ENCODE measurements around the gene DHX35. TPM values are rescaled to one million over a fixed set of nuclear protein-coding genes. Genes with fewer than 3 reads are reported as not detected.

Gene DHX35
- total and polyA plus RNA-seq, 3 experiments from 2014 or later = 6.0 to 20.5 (median 19.9) TPM

- peaks cover 0 to 4% (median 0%) of the 10 kb centered on the region in 3 donors for H3K4me1 Mint-ChIP-seq
- H3K9me3 Mint-ChIP-seq = no peaks in the 10 kb centered on the region
- no peaks in the 10 kb centered on the region for H3K27me3 ChIP-seq (ENCODE audit: insufficient read depth, low read length, poor library complexity, severe bottlenecking)
- no peak overlapping the region for H3K27ac ChIP-seq (ENCODE audit: low read depth, low read length)
- no peak for DNase-seq
- no peaks in the 10 kb centered on the region for H3K9me3 ChIP-seq (ENCODE audit: low read length)
- peaks cover 8 to 84% (median 45%) of the 10 kb centered on the region in 3 donors for H3K36me3 Mint-ChIP-seq
- no peaks in the 10 kb centered on the region for H3K27me3 Mint-ChIP-seq
- POLR2A ChIA-PET = no interaction called here
- no peak overlapping the region for H3K4me3 Mint-ChIP-seq
- H3K27ac Mint-ChIP-seq = no peak overlapping the region
- H3K36me3 ChIP-seq (ENCODE audit: insufficient read depth, low read length) = peaks cover 18% of the 10 kb centered on the region
- no peaks in the 10 kb centered on the region for H3K4me1 ChIP-seq (ENCODE audit: insufficient read depth, low read length)
- CTCF ChIA-PET = no interaction called here
- no peak overlapping the region for H3K4me3 ChIP-seq (ENCODE audit: low read length)
Observed at GRCh38 chr20:39019027-39019426, 56.9 kb downstream of the DHX35 start.

GRCh38 chr20:39019805-39020325 is 57.7 kb downstream of the DHX35 start:
- H3K4me1 Mint-ChIP-seq = peaks cover 3 to 9% (median 5%) of the 10 kb centered on the region in 3 donors
- peak overlapping the region in 2 of 8 donors; percentile 6 to 11 for H3K27ac Mint-ChIP-seq
- no peak overlapping the region for H3K4me3 Mint-ChIP-seq
- ChIA-PET CTCF (no interaction called here), POLR2A (no interaction called here)
- H3K27me3 Mint-ChIP-seq = no peaks in the 10 kb centered on the region
- no peak overlapping the region for H3K27ac ChIP-seq (ENCODE audit: low read depth, low read length)
- no peaks in the 10 kb centered on the region for H3K9me3 Mint-ChIP-seq
- H3K36me3 ChIP-seq (ENCODE audit: insufficient read depth, low read length) = peaks cover 14% of the 10 kb centered on the region
- H3K36me3 Mint-ChIP-seq = peaks cover 8 to 79% (median 42%) of the 10 kb centered on the region in 3 donors
- DNase-seq = no peak
- no peaks in the 10 kb centered on the region for H3K4me1 ChIP-seq (ENCODE audit: insufficient read depth, low read length)
- H3K9me3 ChIP-seq (ENCODE audit: low read length) = no peaks in the 10 kb centered on the region
- H3K4me3 ChIP-seq (ENCODE audit: low read length) = no peak overlapping the region
- no peaks in the 10 kb centered on the region for H3K27me3 ChIP-seq (ENCODE audit: insufficient read depth, low read length, poor library complexity, severe bottlenecking)

- POLR2A ChIA-PET = no interaction called here
- CTCF ChIA-PET = interaction anchor here (1.2 kb wide), 2 partner anchors 27 to 59 kb away, joined by 4 to 5 read pairs; no protein-coding TSS in a partner anchor
- Histone ChIP-seq H3K36me3 (ENCODE audit: insufficient read depth, low read length) (peaks cover 12% of the 10 kb centered on the region), H3K9me3 (ENCODE audit: low read length) (no peaks in the 10 kb centered on the region), H3K4me1 (ENCODE audit: insufficient read depth, low read length) (peaks cover 5% of the 10 kb centered on the region), H3K4me3 (ENCODE audit: low read length) (no peak overlapping the region), H3K27ac (ENCODE audit: low read depth, low read length) (no peak overlapping the region), H3K27me3 (ENCODE audit: insufficient read depth, low read length, poor library complexity, severe bottlenecking) (no peaks in the 10 kb centered on the region)
- Mint-ChIP-seq H3K36me3 (peaks cover 0 to 65% (median 31%) of the 10 kb centered on the region in 3 donors), H3K4me3 (no peak overlapping the region), H3K27ac (peak overlapping the region in 3 of 8 donors; percentile 12 to 23 (median 19)), H3K9me3 (no peaks in the 10 kb centered on the region), H3K27me3 (no peaks in the 10 kb centered on the region), H3K4me1 (peaks cover 21 to 28% (median 22%) of the 10 kb centered on the region in 3 donors)
- no peak for DNase-seq
Observed at GRCh38 chr20:39021748-39022147, 59.6 kb downstream of the DHX35 start.

- Mint-ChIP-seq H3K4me1 (peaks cover 21 to 28% (median 24%) of the 10 kb centered on the region in 3 donors), H3K36me3 (peaks cover 0 to 59% (median 11%) of the 10 kb centered on the region in 3 donors), H3K4me3 (peak overlapping the region in 6 of 7 donors; percentile 15 to 63 (median 52)), H3K27me3 (no peaks in the 10 kb centered on the region), H3K9me3 (no peaks in the 10 kb centered on the region), H3K27ac (peak overlapping the region; percentile 1 to 88 (median 84))
- ChIA-PET CTCF (interaction anchor here (1.2 kb wide), 1 partner anchor 24 kb away, joined by 3 read pairs; no protein-coding TSS in a partner anchor), POLR2A (no interaction called here)
- Histone ChIP-seq H3K27ac (ENCODE audit: low read depth, low read length) (no peak overlapping the region), H3K4me1 (ENCODE audit: insufficient read depth, low read length) (peaks cover 5% of the 10 kb centered on the region), H3K9me3 (ENCODE audit: low read length) (no peaks in the 10 kb centered on the region), H3K36me3 (ENCODE audit: insufficient read depth, low read length) (peaks cover 9% of the 10 kb centered on the region), H3K4me3 (ENCODE audit: low read length) (no peak overlapping the region), H3K27me3 (ENCODE audit: insufficient read depth, low read length, poor library complexity, severe bottlenecking) (no peaks in the 10 kb centered on the region)
- no peak for DNase-seq
Observed at GRCh38 chr20:39025883-39026282, 63.7 kb downstream of the DHX35 start.

GRCh38 chr20:39029364-39029763 is 67.2 kb downstream of the DHX35 start:
- H3K27ac Mint-ChIP-seq = peak overlapping the region in 1 of 8 donors; percentile 61
- peaks cover 21 to 24% (median 24%) of the 10 kb centered on the region in 3 donors for H3K4me1 Mint-ChIP-seq
- Histone ChIP-seq H3K27me3 (ENCODE audit: insufficient read depth, low read length, poor library complexity, severe bottlenecking) (no peaks in the 10 kb centered on the region), H3K9me3 (ENCODE audit: low read length) (no peaks in the 10 kb centered on the region), H3K4me3 (ENCODE audit: low read length) (no peak overlapping the region), H3K4me1 (ENCODE audit: insufficient read depth, low read length) (peaks cover 5% of the 10 kb centered on the region), H3K27ac (ENCODE audit: low read depth, low read length) (no peak overlapping the region), H3K36me3 (ENCODE audit: insufficient read depth, low read length) (peaks cover 9% of the 10 kb centered on the region)
- ChIA-PET POLR2A (no interaction called here), CTCF (interaction anchor here (3.8 kb wide), 1 partner anchor 20 kb away, joined by 15 read pairs; no protein-coding TSS in a partner anchor)
- no peak for DNase-seq
- H3K9me3 Mint-ChIP-seq = no peaks in the 10 kb centered on the region
- peaks cover 0 to 61% (median 7%) of the 10 kb centered on the region in 3 donors for H3K36me3 Mint-ChIP-seq
- H3K27me3 Mint-ChIP-seq = peaks cover 0 to 2% of the 10 kb centered on the region in 2 donors
- H3K4me3 Mint-ChIP-seq = no peak overlapping the region

GRCh38 chr20:39032997-39033396 is 70.9 kb downstream of the DHX35 start:
- peaks cover 0 to 2% of the 10 kb centered on the region in 2 donors for H3K27me3 Mint-ChIP-seq
- H3K36me3 Mint-ChIP-seq = peaks cover 2 to 76% (median 20%) of the 10 kb centered on the region in 3 donors
- ChIA-PET POLR2A (no interaction called here), CTCF (no interaction called here)
- no peak overlapping the region for H3K4me3 Mint-ChIP-seq
- no peaks in the 10 kb centered on the region for H3K4me1 ChIP-seq (ENCODE audit: insufficient read depth, low read length)
- no peaks in the 10 kb centered on the region for H3K27me3 ChIP-seq (ENCODE audit: insufficient read depth, low read length, poor library complexity, severe bottlenecking)
- no peak for DNase-seq
- H3K27ac ChIP-seq (ENCODE audit: low read depth, low read length) = no peak overlapping the region
- H3K4me1 Mint-ChIP-seq = no peaks in the 10 kb centered on the region
- no peak overlapping the region for H3K4me3 ChIP-seq (ENCODE audit: low read length)
- H3K27ac Mint-ChIP-seq = peak overlapping the region in 1 of 8 donors; percentile 23
- no peaks in the 10 kb centered on the region for H3K9me3 Mint-ChIP-seq
- no peaks in the 10 kb centered on the region for H3K9me3 ChIP-seq (ENCODE audit: low read length)
- H3K36me3 ChIP-seq (ENCODE audit: insufficient read depth, low read length) = peaks cover 22% of the 10 kb centered on the region

- Histone ChIP-seq H3K27ac (ENCODE audit: low read depth, low read length) (no peak overlapping the region), H3K4me1 (ENCODE audit: insufficient read depth, low read length) (no peaks in the 10 kb centered on the region), H3K36me3 (ENCODE audit: insufficient read depth, low read length) (peaks cover 26% of the 10 kb centered on the region), H3K4me3 (ENCODE audit: low read length) (no peak overlapping the region), H3K27me3 (ENCODE audit: insufficient read depth, low read length, poor library complexity, severe bottlenecking) (no peaks in the 10 kb centered on the region), H3K9me3 (ENCODE audit: low read length) (no peaks in the 10 kb centered on the region)
- Mint-ChIP-seq H3K4me3 (no peak overlapping the region), H3K27ac (no peak overlapping the region), H3K4me1 (no peaks in the 10 kb centered on the region), H3K36me3 (peaks cover 4 to 82% (median 24%) of the 10 kb centered on the region in 3 donors), H3K9me3 (no peaks in the 10 kb centered on the region), H3K27me3 (peaks cover 0 to 2% of the 10 kb centered on the region in 2 donors)
- DNase-seq = no peak
- CTCF ChIA-PET = interaction anchor here (0.9 kb wide), 1 partner anchor 14 kb away, joined by 3 read pairs; no protein-coding TSS in a partner anchor
- POLR2A ChIA-PET = no interaction called here
Observed at GRCh38 chr20:39036011-39036410, 73.9 kb downstream of the DHX35 start.

- Mint-ChIP-seq H3K36me3 (peaks cover 4 to 81% (median 27%) of the 10 kb centered on the region in 3 donors), H3K27me3 (peaks cover 0 to 2% of the 10 kb centered on the region in 2 donors), H3K9me3 (no peaks in the 10 kb centered on the region), H3K4me1 (no peaks in the 10 kb centered on the region), H3K27ac (peak overlapping the region in 1 of 8 donors; percentile 35), H3K4me3 (no peak overlapping the region)
- Histone ChIP-seq H3K27me3 (ENCODE audit: insufficient read depth, low read length, poor library complexity, severe bottlenecking) (no peaks in the 10 kb centered on the region), H3K4me1 (ENCODE audit: insufficient read depth, low read length) (no peaks in the 10 kb centered on the region), H3K9me3 (ENCODE audit: low read length) (no peaks in the 10 kb centered on the region), H3K36me3 (ENCODE audit: insufficient read depth, low read length) (peaks cover 26% of the 10 kb centered on the region), H3K27ac (ENCODE audit: low read depth, low read length) (no peak overlapping the region), H3K4me3 (ENCODE audit: low read length) (no peak overlapping the region)
- no peak for DNase-seq
- CTCF ChIA-PET = interaction anchor here (2.1 kb wide), 1 partner anchor 12 kb away, joined by 23 read pairs; no protein-coding TSS in a partner anchor
- POLR2A ChIA-PET = no interaction called here
Observed at GRCh38 chr20:39036851-39037250, 74.7 kb downstream of the DHX35 start.

Data from CD8-positive, alpha-beta memory T cell (primary cell).